Measurements from ENCODE around the gene IL2RA. TPM values are rescaled to one million over a fixed set of nuclear protein-coding genes. Genes with fewer than 3 reads are reported as not detected.

IL2RA gene
- total and polyA plus RNA-seq, 2 donors (not counting 1 experiment from before 2014, with no cell fraction given), result 7.2 to 56.7 TPM

- ChIA-PET POLR2A (interaction anchor here (0.6 kb wide), 1 partner anchor 49 kb away, joined by 3 read pairs; no protein-coding TSS in a partner anchor), CTCF (interaction anchor here (3.1 kb wide), 1 partner anchor 22 kb away, joined by 19 read pairs; no protein-coding TSS in a partner anchor)
- TF ChIP-seq CTCF (IDR thresholded peaks at IDR 0.05) (no peak), EZH2 (IDR thresholded peaks at IDR 0.05; ENCODE audit: borderline replicate concordance, insufficient read depth, low read depth, low read length, poor library complexity, severe bottlenecking) (no peak)
- WGBS (ENCODE audit: insufficient coverage), result 96% methylated on average over 6 of the region's 7 CpGs
- H3K4me3 Mint-ChIP-seq, result no peak overlapping the region
- no peaks in the 10 kb centered on the region for H3K27me3 Mint-ChIP-seq
- Histone ChIP-seq H4K20me1 (ENCODE audit: control insufficient read depth, insufficient read depth, low read length, poor library complexity, severe bottlenecking) (no peaks in the 10 kb centered on the region), H3K9me3 (ENCODE audit: control extremely low read depth in 1 of 3, control insufficient read depth in 2 of 3, insufficient read depth in 1 of 3, low read length in 2 of 3) (no peaks in the 10 kb centered on the region), H3K27ac (ENCODE audit: low read length in 2 of 2) (no peak overlapping the region), H3K4me3 (ENCODE audit: control extremely low read depth in 1 of 5, extremely low read depth in 1 of 5, insufficient read depth in 1 of 5, low read depth in 2 of 5, low read length in 4 of 5) (no peak overlapping the region), H3K9ac (ENCODE audit: low read length) (no peak overlapping the region), H3K4me2 (replicated peaks; ENCODE audit: low read depth, low read length, poor library complexity, severe bottlenecking) (no peak overlapping the region), H3K4me1 (ENCODE audit: control insufficient read depth in 2 of 2, insufficient read depth in 2 of 2, low read length in 2 of 2) (peaks cover 40 to 53% of the 10 kb centered on the region in 2 donors), H2AFZ (ENCODE audit: insufficient read depth, low read depth, low read length, poor library complexity, severe bottlenecking) (no peak overlapping the region), H3K36me3 (replicated peaks in 1 of 2; ENCODE audit: control extremely low read depth in 1 of 2, control insufficient read depth in 1 of 2, extremely low read depth in 1 of 2, insufficient read depth in 2 of 2, low read length in 1 of 2) (no peaks in the 10 kb centered on the region), H3K79me2 (ENCODE audit: control insufficient read depth, insufficient read depth, low read length) (peaks cover 10% of the 10 kb centered on the region), H3K27me3 (replicated peaks in 1 of 4; ENCODE audit: control extremely low read depth in 1 of 4, control insufficient read depth in 3 of 4, insufficient read depth in 4 of 4, low read length in 3 of 4) (no peaks in the 10 kb centered on the region)
- H3K9me3 Mint-ChIP-seq (ENCODE audit: insufficient read depth), result no peaks in the 10 kb centered on the region
- H3K27ac Mint-ChIP-seq, result no peak overlapping the region
- intact Hi-C loops (cut with micrococcal nuclease), result no loop called here
- DNase-seq (no peak), ATAC-seq (ENCODE audit: low read depth) (no peak)
- peaks cover 69% of the 10 kb centered on the region for H3K4me1 Mint-ChIP-seq
These were observed 2.0 kb upstream of the IL2RA start for GRCh38 chr10:6064119-6064518.

DNA sequence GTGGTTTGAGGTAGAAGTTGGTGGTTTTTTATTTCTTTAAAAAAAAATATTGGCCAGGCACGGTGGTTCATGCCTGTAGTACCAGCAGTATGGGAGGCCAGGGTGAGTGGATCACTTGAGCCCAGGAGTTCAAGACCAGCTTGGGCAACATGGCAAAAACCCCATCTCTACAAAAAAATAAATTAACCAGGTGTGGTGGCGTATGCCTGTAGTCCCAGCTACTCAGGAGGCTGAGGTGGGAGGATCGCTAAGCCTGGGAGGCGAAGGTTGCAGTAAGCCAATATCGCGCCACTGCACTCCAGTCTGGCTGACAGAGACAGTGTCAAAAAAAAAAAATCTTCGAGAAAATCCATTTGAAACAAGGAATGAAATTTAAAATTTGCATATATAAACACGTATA is 1.1 kb downstream of the IL2RA start:
- POLR2A ChIA-PET, result interaction anchor here (0.9 to 1.1 kb wide), 2 partner anchors 10 to 22 kb away, joined by 3 to 4 read pairs; no protein-coding TSS in a partner anchor
- CTCF ChIA-PET, result interaction anchor here (0.6 to 4.1 kb wide), 8 partner anchors 9 to 341 kb away, joined by 3 to 25 read pairs (median 6); no protein-coding TSS in a partner anchor
- TF ChIP-seq EZH2 (IDR thresholded peaks at IDR 0.05; ENCODE audit: borderline replicate concordance, insufficient read depth, low read depth, low read length, poor library complexity, severe bottlenecking) (no peak), CTCF (IDR thresholded peaks at IDR 0.05) (no peak)
- no peaks in the 10 kb centered on the region for H3K9me3 Mint-ChIP-seq (ENCODE audit: insufficient read depth)
- ATAC-seq (ENCODE audit: low read depth) (no peak), DNase-seq (no peak)
- H3K4me1 ChIP-seq (ENCODE audit: control insufficient read depth in 2 of 2, insufficient read depth in 2 of 2, low read length in 2 of 2), result peaks cover 42 to 53% of the 10 kb centered on the region in 2 donors
- no peak overlapping the region for H2AFZ ChIP-seq (ENCODE audit: insufficient read depth, low read depth, low read length, poor library complexity, severe bottlenecking)
- H3K27ac Mint-ChIP-seq, result peak overlapping the region; percentile 66
- H3K36me3 ChIP-seq (replicated peaks in 1 of 2; ENCODE audit: control extremely low read depth in 1 of 2, control insufficient read depth in 1 of 2, extremely low read depth in 1 of 2, insufficient read depth in 2 of 2, low read length in 1 of 2), result no peaks in the 10 kb centered on the region
- 93% methylated on average over 3 of the region's 8 CpGs for WGBS (ENCODE audit: insufficient coverage)
- H3K9ac ChIP-seq (ENCODE audit: low read length), result peak overlapping the region; percentile 59
- peak overlapping the region in 1 of 2 donors; percentile 77 for H3K27ac ChIP-seq (ENCODE audit: low read length in 2 of 2)
- intact Hi-C loops (cut with micrococcal nuclease), result no loop called here
- no peaks in the 10 kb centered on the region for H3K27me3 Mint-ChIP-seq
- no peaks in the 10 kb centered on the region for H3K27me3 ChIP-seq (replicated peaks in 1 of 4; ENCODE audit: control extremely low read depth in 1 of 4, control insufficient read depth in 3 of 4, insufficient read depth in 4 of 4, low read length in 3 of 4)
- peaks cover 71% of the 10 kb centered on the region for H3K4me1 Mint-ChIP-seq
- H3K4me3 Mint-ChIP-seq, result peak overlapping the region; percentile 97
- no peaks in the 10 kb centered on the region for H3K9me3 ChIP-seq (ENCODE audit: control extremely low read depth in 1 of 3, control insufficient read depth in 2 of 3, insufficient read depth in 1 of 3, low read length in 2 of 3)
- peak overlapping the region; percentile 67 for H3K4me2 ChIP-seq (replicated peaks; ENCODE audit: low read depth, low read length, poor library complexity, severe bottlenecking)
- peak overlapping the region in 4 of 5 experiments; percentile 51 to 62 (median 54) for H3K4me3 ChIP-seq (ENCODE audit: control extremely low read depth in 1 of 5, extremely low read depth in 1 of 5, insufficient read depth in 1 of 5, low read depth in 2 of 5, low read length in 4 of 5)
- H3K79me2 ChIP-seq (ENCODE audit: control insufficient read depth, insufficient read depth, low read length), result peaks cover 10% of the 10 kb centered on the region
- H4K20me1 ChIP-seq (ENCODE audit: control insufficient read depth, insufficient read depth, low read length, poor library complexity, severe bottlenecking), result no peaks in the 10 kb centered on the region
